ENCODE measurements around the gene SCGB1C2. TPM values are rescaled to one million over a fixed set of nuclear protein-coding genes. Genes with fewer than 3 reads are reported as not detected.
A peak's percentile ranks its signal among the peaks of the same experiment; 100 is the strongest.
"Not testable (repeated sequence)": the region's sequence is repeated elsewhere in the genome, so short reads cannot be mapped to it uniquely, and the experiment has no call there.

Gene SCGB1C2
- not detected in 2 replicates for total RNA-seq

DNA sequence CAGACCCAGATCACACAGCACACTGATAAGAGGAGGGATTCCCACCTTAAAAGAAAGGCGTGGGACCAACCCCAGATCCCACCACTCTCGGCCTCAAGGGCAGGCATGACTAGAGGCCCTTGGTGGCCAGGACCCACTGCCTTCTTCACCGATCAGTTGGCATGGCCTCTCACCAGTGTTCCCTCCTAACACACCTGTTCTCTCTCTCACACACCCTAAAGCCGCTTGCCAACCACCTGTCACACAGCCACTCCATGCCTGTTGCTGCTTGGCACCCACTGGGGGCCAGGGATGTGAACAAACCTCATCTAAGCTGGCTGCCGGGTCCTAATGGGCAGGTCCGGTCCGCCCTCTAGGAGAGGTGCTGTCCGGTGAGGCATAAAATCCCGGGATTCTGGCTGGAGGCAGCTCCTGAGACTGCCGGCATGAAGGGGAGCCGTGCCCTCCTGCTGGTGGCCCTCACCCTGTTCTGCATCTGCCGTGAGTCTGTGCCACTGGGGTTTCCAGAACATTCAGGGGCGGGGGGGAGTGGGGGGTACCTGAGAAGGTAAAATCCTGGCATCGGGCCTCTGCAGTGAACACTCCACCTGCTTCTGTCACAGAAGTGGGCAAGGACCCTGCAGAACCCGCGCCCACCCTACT, at the start of gene SCGB1C2:
Gene SCGB1C2, plus strand, starts transcription at position 404 of the 642 bp plus-strand sequence. Its CDS starts 22 bp downstream, at position 426.
- H3K36me3 Mint-ChIP-seq (ENCODE audit: low read depth); H3K4me1 Mint-ChIP-seq; H3K9me3 Mint-ChIP-seq; intact Hi-C loops (cut with micrococcal nuclease); H3K27ac Mint-ChIP-seq; H3K4me3 Mint-ChIP-seq; H3K27me3 Mint-ChIP-seq: not testable (repeated sequence)
- peak; percentile 14 for DNase-seq

DNA sequence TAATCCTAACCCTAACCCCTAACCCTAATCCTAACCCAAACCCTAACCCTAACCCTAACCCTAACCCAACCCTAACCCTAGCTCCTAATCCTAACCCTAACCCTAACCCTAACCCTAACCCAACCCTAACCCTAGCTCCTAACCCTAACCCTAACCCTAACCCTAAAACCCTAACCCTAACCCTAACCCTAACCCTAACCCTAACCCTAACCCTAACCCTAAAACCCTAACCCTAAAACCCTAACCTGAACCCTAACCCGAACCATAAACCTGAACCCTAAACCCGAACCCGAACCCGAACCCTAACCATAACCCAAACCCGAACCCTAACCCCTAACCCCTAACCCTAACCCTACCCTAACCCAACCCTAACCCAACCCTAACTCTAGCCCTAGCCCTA, 24.3 kb upstream of the SCGB1C2 start:
- H3K36me3 Mint-ChIP-seq (ENCODE audit: low read depth); H3K4me1 Mint-ChIP-seq; DNase-seq; H3K27me3 Mint-ChIP-seq; H3K4me3 Mint-ChIP-seq; H3K9me3 Mint-ChIP-seq; intact Hi-C loops (cut with micrococcal nuclease); H3K27ac Mint-ChIP-seq: not testable (repeated sequence)

DNA sequence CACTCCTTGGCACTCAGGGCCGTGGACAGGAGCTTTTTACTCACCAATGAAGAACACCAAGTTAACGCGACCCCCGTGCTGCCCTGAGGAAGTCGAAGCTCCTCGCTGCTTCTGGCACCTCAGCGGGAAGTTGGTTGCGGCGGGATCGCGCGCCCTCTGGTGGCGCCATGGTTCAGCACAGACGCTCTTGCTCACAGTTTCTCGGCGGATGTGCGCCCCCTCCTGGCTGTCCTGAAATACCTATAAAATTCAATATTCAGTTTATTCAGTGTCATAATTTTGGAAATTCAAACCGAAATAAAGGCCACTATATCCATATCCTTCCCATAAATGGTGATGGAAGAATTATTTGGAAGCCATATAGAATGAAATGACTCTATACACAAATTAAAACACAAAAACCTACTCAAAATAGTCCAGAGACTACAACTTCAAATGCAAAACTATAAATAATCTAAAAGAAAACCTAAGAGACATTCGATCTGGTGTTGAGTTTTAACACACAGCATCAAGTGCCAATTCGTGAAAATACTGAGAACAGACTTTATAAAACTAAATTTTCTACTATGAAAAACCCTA, 18.9 kb upstream of the SCGB1C2 start:
- H3K9me3 Mint-ChIP-seq; H3K27me3 Mint-ChIP-seq; intact Hi-C loops (cut with micrococcal nuclease); H3K27ac Mint-ChIP-seq; DNase-seq; H3K4me1 Mint-ChIP-seq; H3K36me3 Mint-ChIP-seq (ENCODE audit: low read depth); H3K4me3 Mint-ChIP-seq: not testable (repeated sequence)

GRCh38 chr17:133932-134331, 3.4 kb upstream of the SCGB1C2 start:
- intact Hi-C loops (cut with micrococcal nuclease); DNase-seq; H3K36me3 Mint-ChIP-seq (ENCODE audit: low read depth); H3K4me3 Mint-ChIP-seq; H3K27ac Mint-ChIP-seq; H3K4me1 Mint-ChIP-seq; H3K27me3 Mint-ChIP-seq; H3K9me3 Mint-ChIP-seq: not testable (repeated sequence)

DNA sequence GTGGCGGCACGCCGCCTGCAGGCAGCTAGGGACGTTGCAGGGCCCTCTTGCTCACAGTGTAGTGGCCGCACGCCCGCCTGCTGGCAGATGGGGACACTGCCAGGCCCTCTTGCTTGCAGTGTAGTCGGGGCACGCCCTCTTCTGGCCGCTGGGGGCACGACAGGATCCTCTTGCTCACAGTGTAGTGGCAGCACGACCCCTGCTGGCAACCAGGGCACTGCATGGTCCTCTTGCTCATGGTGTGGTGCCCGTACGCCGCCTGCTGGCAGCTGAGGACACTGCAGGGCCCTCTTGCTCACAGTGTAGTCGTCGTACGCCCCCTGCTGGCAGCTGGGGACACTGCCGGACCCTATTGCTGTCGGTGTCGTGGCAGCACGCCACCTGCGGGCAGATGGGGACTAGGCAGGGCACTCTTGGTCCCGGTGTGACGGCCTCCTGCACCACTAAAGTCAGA, 3.0 kb upstream of the SCGB1C2 start:
- H3K36me3 Mint-ChIP-seq (ENCODE audit: low read depth); H3K4me3 Mint-ChIP-seq; intact Hi-C loops (cut with micrococcal nuclease); H3K4me1 Mint-ChIP-seq; H3K27me3 Mint-ChIP-seq; H3K27ac Mint-ChIP-seq; H3K9me3 Mint-ChIP-seq: not testable (repeated sequence)
- peak; percentile 80 for DNase-seq

DNA sequence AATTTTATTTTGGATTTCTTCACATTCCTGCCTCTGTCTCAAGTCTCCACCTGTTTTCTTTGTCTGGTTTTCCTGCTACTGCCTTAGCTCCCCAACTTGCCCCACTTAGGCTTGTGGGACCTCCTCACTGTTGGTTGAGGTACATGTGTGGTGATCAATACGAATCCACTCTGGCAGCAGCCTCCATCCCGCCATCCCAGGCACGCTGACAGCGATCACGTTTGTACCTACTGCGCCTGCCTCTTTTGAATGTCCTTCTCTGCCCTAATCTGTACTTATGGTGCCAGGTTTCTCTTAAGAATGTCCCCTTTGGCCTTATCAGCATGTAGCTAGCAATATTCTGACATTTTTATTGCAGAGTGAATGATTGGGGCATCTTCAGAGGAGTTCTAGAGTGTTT, 2.3 kb upstream of the SCGB1C2 start:
- not testable (repeated sequence) for H3K27ac Mint-ChIP-seq, H3K9me3 Mint-ChIP-seq

GRCh38 chr17:135895-136294, 1.5 kb upstream of the SCGB1C2 start:
- H3K4me3 Mint-ChIP-seq; DNase-seq; H3K27me3 Mint-ChIP-seq; H3K4me1 Mint-ChIP-seq; H3K36me3 Mint-ChIP-seq (ENCODE audit: low read depth); H3K27ac Mint-ChIP-seq; H3K9me3 Mint-ChIP-seq; intact Hi-C loops (cut with micrococcal nuclease): not testable (repeated sequence)

More for the DNA sequence above, 2.3 kb upstream of the SCGB1C2 start:
- DNase-seq, result peak; percentile 53
- H3K4me3 Mint-ChIP-seq; H3K36me3 Mint-ChIP-seq (ENCODE audit: low read depth); H3K27me3 Mint-ChIP-seq; intact Hi-C loops (cut with micrococcal nuclease); H3K4me1 Mint-ChIP-seq: not testable (repeated sequence)

- H3K27me3 Mint-ChIP-seq; H3K4me3 Mint-ChIP-seq; H3K27ac Mint-ChIP-seq; H3K9me3 Mint-ChIP-seq; H3K4me1 Mint-ChIP-seq; H3K36me3 Mint-ChIP-seq (ENCODE audit: low read depth); intact Hi-C loops (cut with micrococcal nuclease): not testable (repeated sequence)
- DNase-seq, result peak; percentile 89
These were observed 838 bp upstream of the SCGB1C2 start for GRCh38 chr17:136531-136930.

- H3K27ac Mint-ChIP-seq; H3K36me3 Mint-ChIP-seq (ENCODE audit: low read depth); H3K27me3 Mint-ChIP-seq; H3K9me3 Mint-ChIP-seq; H3K4me1 Mint-ChIP-seq; H3K4me3 Mint-ChIP-seq: not testable (repeated sequence)
- peak; percentile 52 for DNase-seq
- intact Hi-C loops (cut with micrococcal nuclease), result loop anchor here (5.0 kb wide), 1 partner anchor 843 kb away; no protein-coding TSS in a partner anchor
These were observed 2.2 kb downstream of the SCGB1C2 start for GRCh38 chr17:139401-140205.

GRCh38 chr17:142102-142661, 4.8 kb downstream of the SCGB1C2 start:
- no peak overlapping the region for H3K4me3 Mint-ChIP-seq
- intact Hi-C loops (cut with micrococcal nuclease), result loop anchor here (2.0 to 5.0 kb wide), 2 partner anchors 245 to 840 kb away; no protein-coding TSS in a partner anchor
- DNase-seq, result peak; percentile 77
- no peak overlapping the region for H3K27ac Mint-ChIP-seq
- no peaks in the 10 kb centered on the region for H3K36me3 Mint-ChIP-seq (ENCODE audit: low read depth)
- H3K9me3 Mint-ChIP-seq, result no peaks in the 10 kb centered on the region
- peaks cover 7% of the 10 kb centered on the region for H3K27me3 Mint-ChIP-seq
- peaks cover 5% of the 10 kb centered on the region for H3K4me1 Mint-ChIP-seq

DNA sequence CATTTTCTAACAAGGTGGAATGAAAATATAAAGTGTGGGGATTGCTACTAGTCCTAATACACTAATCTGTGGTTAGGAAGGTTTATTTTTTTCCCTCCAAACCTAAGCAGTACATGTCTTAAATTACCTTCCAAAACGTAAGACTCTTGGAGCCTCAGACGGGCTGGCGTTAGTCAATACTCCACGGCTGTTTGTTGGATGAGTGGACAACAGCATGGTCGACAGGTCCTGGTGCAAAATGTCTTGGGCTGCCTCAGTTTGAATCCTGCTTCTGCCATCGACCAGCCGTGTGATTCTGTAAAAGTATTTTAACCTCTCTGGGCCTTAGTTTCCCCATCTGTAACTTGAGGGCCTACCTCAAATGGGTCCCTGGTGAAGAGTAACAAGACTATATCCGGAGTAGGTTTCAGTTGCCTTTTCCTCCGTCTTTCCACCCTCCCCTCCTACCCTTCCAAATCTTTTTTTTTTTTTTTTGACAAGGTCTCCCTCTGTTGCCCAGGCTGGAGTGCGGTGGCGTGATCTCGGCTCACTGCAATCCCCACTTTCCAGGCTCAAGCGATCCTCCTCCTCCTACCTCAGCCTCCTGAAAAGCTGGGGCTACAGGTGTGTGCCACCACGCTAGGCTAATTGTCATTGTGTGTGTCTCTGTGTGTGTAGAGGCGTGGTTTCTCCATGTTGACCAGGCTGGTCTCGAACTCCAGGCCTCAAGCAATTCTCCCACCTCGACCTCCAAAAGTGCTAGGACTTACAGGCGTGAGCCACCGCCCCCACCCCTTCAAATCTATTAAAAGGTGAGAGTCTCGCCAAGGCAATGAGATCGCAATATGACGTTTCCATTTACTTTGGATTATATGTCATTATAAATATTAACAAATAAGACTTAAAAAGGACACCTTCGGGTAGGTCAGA, 5.8 kb downstream of the SCGB1C2 start:
- Mint-ChIP-seq H3K27ac (no peak overlapping the region), H3K4me3 (no peak overlapping the region), H3K4me1 (peaks cover 5% of the 10 kb centered on the region), H3K9me3 (no peaks in the 10 kb centered on the region), H3K27me3 (peaks cover 7% of the 10 kb centered on the region), H3K36me3 (ENCODE audit: low read depth) (no peaks in the 10 kb centered on the region)
- intact Hi-C loops (cut with micrococcal nuclease), result loop anchor here (2.0 to 5.0 kb wide), 2 partner anchors 244 to 839 kb away; no protein-coding TSS in a partner anchor
- peak; percentile 55 for DNase-seq

- Mint-ChIP-seq H3K27ac (no peak overlapping the region), H3K36me3 (ENCODE audit: low read depth) (no peaks in the 10 kb centered on the region), H3K27me3 (peaks cover 7% of the 10 kb centered on the region), H3K9me3 (no peaks in the 10 kb centered on the region), H3K4me1 (peaks cover 5% of the 10 kb centered on the region), H3K4me3 (no peak overlapping the region)
- intact Hi-C loops (cut with micrococcal nuclease), result loop anchor here (2.0 to 5.0 kb wide), 3 partner anchors 243 to 838 kb away; no protein-coding TSS in a partner anchor
- DNase-seq, result peak; percentile 97
These were observed 6.5 kb downstream of the SCGB1C2 start for GRCh38 chr17:143785-144281.

All from activated CD4-positive, alpha-beta T cell treated with anti-CD3 and anti-CD28 coated beads, Interleukin-2, amount 10 ng/mL, durations not matched to agents 24 days and 14 days (primary cell).